Stimulated activated naive CD8-positive, alpha-beta T cell treated with anti-CD3 and anti-CD28 coated beads, Interleukin-15, Interleukin-2, amounts not matched to agents 100 ng/mL and 50 ng/mL, for 24 hours (primary cell): ENCODE results near the gene FAM193A.

ENCODE experiments used
- H3K27ac Mint-ChIP-seq: one replicate; pipeline ENCODE4 v1.8.0; 2021; ENCODE audit warnings: mild to moderate bottlenecking, mixed read lengths
- H3K27me3 Mint-ChIP-seq: one replicate; pipeline ENCODE4 v1.8.0; 2021; ENCODE audit warnings: mixed read lengths
- H3K36me3 Mint-ChIP-seq: one replicate; pipeline ENCODE4 v1.8.0; 2021; ENCODE audit warnings: low read depth, mixed read lengths
- H3K4me1 Mint-ChIP-seq: one replicate; pipeline ENCODE4 v1.8.0; 2021; ENCODE audit warnings: low read depth, mixed read lengths
- H3K4me3 Mint-ChIP-seq: one replicate; pipeline ENCODE4 v1.8.0; 2021; ENCODE audit warnings: mild to moderate bottlenecking, mixed read lengths
- H3K9me3 Mint-ChIP-seq: one replicate; pipeline ENCODE4 v1.8.0; 2021; ENCODE audit warnings: mixed read lengths

Gene FAM193A

DNA sequence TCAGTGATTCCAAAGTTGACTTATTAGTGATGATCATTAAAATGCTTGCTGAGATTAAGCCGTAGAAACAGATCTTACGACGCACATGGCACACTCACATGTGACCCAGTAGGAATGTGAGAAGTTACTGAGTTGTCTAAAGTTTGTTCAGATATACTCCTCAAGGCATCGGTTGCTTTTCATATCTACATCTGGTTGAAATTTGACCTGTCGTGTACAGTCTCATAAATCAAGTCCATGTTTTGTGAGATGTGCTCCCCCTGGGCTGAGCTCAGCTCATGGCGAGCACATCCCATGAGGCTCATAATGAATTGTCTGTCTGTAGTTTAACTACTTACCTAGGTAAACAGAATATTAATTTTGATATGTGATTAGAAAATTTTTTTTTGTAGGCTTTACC is 152.7 kb downstream of the FAM193A start:
- H3K36me3 Mint-ChIP-seq = peaks cover 64% of the 10 kb centered on the region
- peaks cover 48% of the 10 kb centered on the region for H3K4me1 Mint-ChIP-seq
- no peaks in the 10 kb centered on the region for H3K9me3 Mint-ChIP-seq
- H3K4me3 Mint-ChIP-seq = no peak overlapping the region
- H3K27me3 Mint-ChIP-seq = no peaks in the 10 kb centered on the region
- H3K27ac Mint-ChIP-seq = peak overlapping the region; percentile 26

DNA sequence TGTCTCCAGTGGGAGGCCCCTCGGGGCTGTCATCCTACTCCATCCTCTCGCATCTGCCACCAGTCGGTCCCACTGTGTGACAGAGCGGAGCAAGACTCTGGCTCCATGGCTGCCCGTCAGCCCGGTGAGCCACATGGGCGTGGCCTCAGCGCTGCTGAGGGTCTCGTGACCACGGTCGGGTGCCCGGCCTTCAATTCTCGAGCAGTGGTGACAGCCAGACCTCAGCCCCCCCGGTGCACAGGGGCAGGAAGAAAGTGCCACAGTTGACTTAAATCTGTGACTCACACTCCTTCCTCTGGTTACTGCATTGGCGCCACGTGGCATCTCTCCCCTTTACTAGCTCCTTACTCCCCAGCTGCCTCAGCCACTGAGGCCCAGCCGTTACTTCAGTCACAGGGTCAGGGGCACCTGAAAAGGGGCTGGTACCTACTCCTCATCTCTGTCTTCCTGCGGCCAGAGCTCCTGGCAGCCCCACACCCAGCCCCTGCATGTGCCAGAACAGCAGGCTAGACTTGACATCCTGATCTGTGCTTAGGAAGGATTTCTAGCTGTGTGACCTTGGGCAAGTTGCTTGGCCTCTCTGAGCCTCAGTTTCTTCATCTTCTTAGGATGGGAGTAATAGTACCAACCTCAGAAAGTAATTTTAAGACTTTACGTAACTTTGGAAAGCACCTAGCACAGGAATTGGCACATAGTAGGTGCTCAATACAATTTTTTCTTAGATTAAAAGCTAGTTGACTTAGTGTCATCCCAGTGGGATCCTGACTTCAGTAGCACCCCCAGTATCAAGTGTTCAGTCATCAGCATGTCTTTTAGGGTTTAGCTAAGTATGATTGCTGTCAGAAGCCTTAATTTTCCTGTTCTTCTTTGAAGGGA is 153.6 kb downstream of the FAM193A start:
- H3K36me3 Mint-ChIP-seq = peaks cover 65% of the 10 kb centered on the region

DNA sequence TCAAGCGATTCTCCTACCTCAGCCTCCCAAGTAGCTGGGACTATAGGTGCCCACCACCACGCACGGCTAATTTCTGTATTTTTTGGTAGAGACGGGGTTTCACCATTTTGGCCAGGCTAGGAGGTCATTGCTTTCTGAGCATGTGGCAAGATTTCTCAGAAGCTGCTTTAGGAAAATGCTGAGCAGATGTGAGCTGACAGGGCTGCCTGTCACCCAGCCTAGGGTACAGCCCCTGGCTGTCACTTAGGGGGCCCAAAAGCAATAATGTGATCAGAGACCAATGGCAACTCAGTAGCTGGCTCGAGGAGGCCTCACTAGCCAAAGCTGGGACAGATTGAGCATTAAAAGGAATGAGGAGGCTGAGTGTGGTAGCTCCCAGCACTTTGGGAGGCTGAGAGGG is 154.9 kb downstream of the FAM193A start:
- Mint-ChIP-seq H3K36me3 (peaks cover 71% of the 10 kb centered on the region), H3K4me1 (peaks cover 48% of the 10 kb centered on the region), H3K27me3 (no peaks in the 10 kb centered on the region), H3K4me3 (peak overlapping the region; percentile 44), H3K27ac (peak overlapping the region; percentile 95), H3K9me3 (no peaks in the 10 kb centered on the region)

More for the DNA sequence above, 153.6 kb downstream of the FAM193A start:
- Mint-ChIP-seq H3K27me3 (no peaks in the 10 kb centered on the region), H3K27ac (peak overlapping the region; percentile 95), H3K4me1 (peaks cover 48% of the 10 kb centered on the region), H3K4me3 (peak overlapping the region; percentile 8), H3K9me3 (no peaks in the 10 kb centered on the region)

DNA sequence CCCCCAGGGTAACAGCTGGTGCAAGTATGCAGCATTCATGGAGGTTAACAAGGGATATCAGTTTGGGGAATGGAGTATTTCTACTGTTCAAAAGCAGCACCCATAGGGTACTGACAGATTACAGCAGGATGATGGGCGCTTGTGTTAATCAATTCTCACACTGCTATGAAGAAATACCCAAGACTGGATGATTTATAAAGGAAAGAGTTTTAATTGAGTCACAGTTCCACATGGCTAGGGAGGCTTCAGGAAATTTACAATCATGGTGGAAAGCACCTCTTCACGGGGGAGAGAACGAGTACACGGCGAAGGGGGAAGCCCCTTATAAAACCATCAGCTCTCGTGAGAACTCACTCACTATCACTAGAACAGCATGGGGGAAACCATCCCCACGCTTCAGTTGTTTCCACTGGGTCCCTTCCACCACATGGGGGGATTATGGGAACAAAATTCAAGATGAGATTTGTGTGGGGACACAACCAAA is 155.5 kb downstream of the FAM193A start:
- Mint-ChIP-seq H3K36me3 (peaks cover 78% of the 10 kb centered on the region), H3K27ac (peak overlapping the region; percentile 95)

DNA sequence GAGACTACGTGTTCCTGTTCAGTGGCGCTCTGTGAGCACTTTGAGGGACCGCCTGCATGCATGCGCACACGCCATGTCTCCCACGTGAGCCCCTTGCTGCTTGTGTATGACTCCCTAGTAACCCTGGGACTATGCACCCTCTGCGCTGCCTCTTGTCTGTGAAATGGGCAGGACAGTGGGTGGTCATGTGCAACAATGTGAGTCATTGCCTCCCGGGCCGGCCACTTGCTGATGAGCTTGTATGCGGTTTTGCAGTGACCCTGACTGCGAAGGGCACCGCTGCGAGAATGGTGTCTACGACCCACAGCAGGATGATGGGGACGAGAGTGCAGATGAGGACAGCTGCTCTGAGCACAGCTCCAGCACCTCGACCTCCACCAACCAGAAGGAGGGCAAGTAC is 158.2 kb downstream of the FAM193A start:
- H3K27me3 Mint-ChIP-seq = no peaks in the 10 kb centered on the region
- H3K4me3 Mint-ChIP-seq = no peak overlapping the region
- no peaks in the 10 kb centered on the region for H3K9me3 Mint-ChIP-seq
- H3K36me3 Mint-ChIP-seq = peaks cover 84% of the 10 kb centered on the region
- H3K4me1 Mint-ChIP-seq = peaks cover 55% of the 10 kb centered on the region
- H3K27ac Mint-ChIP-seq = no peak overlapping the region

More for the DNA sequence above, 155.5 kb downstream of the FAM193A start:
- Mint-ChIP-seq H3K4me3 (peak overlapping the region; percentile 44), H3K4me1 (peaks cover 54% of the 10 kb centered on the region), H3K9me3 (no peaks in the 10 kb centered on the region), H3K27me3 (no peaks in the 10 kb centered on the region)

DNA sequence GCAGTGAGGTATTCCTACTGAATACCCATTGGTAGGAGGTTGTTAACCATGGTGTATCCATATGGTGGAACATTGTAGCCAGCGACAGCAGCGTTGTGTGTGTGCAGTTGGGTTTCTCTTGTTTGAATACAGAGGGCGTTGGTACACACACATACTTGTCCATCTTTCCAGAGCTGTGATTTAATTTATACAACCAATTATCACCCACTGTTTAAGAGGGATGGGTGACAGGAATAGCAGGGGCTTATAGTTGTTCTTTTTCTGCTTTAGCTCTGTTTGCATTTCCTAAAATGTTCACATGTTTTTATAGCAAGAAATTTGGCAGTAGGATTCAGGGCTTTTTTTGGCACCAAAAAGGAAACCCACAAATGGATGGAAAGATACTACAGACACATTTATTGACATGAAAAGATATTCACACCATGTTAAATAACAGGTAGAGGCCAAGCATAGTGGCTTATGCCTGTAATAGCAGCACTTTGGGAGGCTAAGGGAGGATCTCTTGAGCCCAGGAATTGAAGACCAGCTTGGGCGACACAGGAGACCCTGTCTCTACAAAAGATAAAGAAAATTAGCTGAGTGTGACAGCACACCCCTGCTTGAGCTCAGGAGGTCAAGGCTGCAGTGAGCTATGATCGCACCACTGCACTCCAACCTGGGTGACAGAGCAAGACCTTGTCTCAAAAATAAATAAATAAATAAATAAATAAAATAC is 159.1 kb downstream of the FAM193A start:
- Mint-ChIP-seq H3K27me3 (no peaks in the 10 kb centered on the region), H3K27ac (no peak overlapping the region), H3K4me1 (peaks cover 47% of the 10 kb centered on the region), H3K9me3 (no peaks in the 10 kb centered on the region), H3K4me3 (no peak overlapping the region), H3K36me3 (peaks cover 85% of the 10 kb centered on the region)

DNA sequence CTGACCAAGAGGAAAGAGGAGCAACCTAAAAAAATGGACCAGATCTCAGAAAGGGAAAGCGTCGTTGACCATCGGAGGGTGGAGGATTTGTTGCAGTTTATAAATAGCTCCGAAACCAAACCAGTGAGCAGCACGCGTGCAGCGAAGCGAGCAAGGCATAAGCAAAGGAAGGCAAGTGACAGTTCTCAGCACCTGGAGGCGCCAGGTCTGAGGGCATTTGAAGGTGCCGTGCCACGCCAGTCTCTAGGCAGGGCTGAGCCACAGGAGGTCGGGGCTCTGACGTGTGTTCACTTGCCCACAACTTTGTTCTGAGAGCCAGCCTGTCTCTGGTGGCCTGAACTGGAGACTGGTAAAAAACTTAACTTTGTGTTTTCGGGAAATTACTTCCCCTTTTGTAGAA is 160.0 kb downstream of the FAM193A start:
- Mint-ChIP-seq H3K4me3 (no peak overlapping the region), H3K9me3 (no peaks in the 10 kb centered on the region), H3K36me3 (peaks cover 84% of the 10 kb centered on the region), H3K27ac (peak overlapping the region; percentile 81), H3K4me1 (peaks cover 38% of the 10 kb centered on the region), H3K27me3 (no peaks in the 10 kb centered on the region)

DNA sequence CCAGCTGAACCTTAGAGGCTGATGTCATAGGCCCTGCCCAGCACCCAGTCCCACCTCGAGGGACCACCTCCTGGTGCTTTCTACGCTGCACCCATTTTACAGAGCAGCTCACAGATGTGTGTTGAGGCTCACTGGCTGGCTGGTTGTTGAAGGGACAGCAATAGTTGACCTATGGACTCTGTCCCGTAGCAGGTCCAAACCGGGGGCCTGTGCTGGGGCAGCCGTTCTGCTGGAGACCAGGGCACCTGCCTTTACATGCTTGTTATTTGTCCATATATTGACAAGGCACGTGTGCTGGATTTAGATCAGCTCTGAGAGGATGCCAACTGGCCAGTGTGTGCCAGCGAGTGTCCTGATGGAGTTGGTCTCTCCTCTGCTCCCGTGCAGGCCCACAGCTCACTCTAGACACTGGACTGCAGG is 161.6 kb downstream of the FAM193A start:
- Mint-ChIP-seq H3K27ac (peak overlapping the region; percentile 70), H3K27me3 (no peaks in the 10 kb centered on the region), H3K9me3 (no peaks in the 10 kb centered on the region), H3K4me1 (peaks cover 24% of the 10 kb centered on the region), H3K4me3 (peak overlapping the region; percentile 23), H3K36me3 (peaks cover 86% of the 10 kb centered on the region)

DNA sequence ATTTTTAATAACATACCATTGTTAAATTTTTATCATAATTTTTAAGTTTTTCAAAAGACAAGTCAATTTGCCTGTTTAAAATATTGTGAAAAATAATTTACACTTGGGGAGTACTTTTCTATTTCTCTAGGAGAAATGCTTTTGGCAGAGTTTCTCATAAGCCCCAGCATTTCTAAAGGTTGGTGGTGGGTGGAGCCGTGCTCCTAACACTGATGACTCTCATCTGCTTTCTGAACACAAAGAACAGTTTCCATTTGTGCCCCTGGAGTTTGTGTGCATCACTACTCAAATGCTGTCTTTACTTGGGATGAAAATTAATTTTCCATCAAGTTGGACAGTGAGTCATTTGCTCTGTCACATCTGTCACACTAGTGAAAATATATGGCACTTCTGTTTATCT is 162.1 kb downstream of the FAM193A start:
- peak overlapping the region; percentile 61 for H3K27ac Mint-ChIP-seq
- no peaks in the 10 kb centered on the region for H3K9me3 Mint-ChIP-seq
- peaks cover 83% of the 10 kb centered on the region for H3K36me3 Mint-ChIP-seq
- no peaks in the 10 kb centered on the region for H3K27me3 Mint-ChIP-seq
- no peak overlapping the region for H3K4me3 Mint-ChIP-seq
- peaks cover 24% of the 10 kb centered on the region for H3K4me1 Mint-ChIP-seq

DNA sequence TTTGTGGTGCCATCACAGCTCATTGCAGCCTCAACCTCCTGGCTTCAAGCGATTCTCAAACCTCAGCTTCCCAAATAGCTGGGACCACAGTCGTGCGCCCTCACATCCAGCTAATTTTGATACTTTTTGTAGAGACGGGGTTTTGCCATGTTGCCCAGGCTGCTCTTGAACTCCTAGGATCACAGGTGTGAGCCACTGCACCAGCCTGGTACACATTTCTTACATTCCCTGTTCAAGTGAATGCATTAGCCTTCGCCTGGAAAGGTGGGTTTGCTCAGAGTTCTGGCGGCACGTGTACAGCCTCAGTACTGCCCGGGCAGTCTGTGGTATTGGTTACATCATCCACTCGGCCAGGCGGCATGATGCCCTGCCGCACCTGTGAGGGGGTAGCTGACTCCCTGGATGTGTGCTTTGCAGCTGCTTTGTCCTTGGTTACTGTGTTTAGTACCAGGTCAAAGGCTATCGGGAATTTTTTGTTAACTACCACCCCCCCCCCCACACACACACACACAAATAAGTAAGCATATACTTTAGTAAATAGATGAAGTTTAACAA is 162.6 kb downstream of the FAM193A start:
- Mint-ChIP-seq H3K27me3 (no peaks in the 10 kb centered on the region), H3K9me3 (no peaks in the 10 kb centered on the region), H3K4me3 (no peak overlapping the region), H3K27ac (peak overlapping the region; percentile 61), H3K4me1 (peaks cover 24% of the 10 kb centered on the region), H3K36me3 (peaks cover 78% of the 10 kb centered on the region)

DNA sequence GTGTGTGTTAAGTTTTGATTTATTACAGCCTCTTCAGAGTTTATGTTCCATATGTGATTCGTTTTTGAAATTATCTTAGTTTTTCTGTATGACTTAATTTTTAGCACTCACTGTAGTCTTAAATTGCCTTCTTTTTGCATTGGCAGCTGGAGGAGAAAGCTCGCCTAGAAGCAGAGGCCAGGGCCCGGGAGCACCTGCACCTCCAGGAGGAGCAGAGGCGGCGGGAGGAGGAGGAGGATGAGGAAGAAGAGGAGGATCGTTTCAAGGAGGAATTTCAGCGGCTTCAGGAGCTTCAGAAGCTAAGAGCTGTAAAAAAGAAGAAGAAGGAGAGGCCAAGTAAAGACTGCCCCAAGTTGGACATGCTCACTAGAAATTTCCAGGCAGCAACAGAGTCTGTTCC is 163.1 kb downstream of the FAM193A start:
- Mint-ChIP-seq H3K4me3 (no peak overlapping the region), H3K27ac (no peak overlapping the region), H3K27me3 (no peaks in the 10 kb centered on the region), H3K4me1 (peaks cover 24% of the 10 kb centered on the region), H3K9me3 (no peaks in the 10 kb centered on the region), H3K36me3 (peaks cover 73% of the 10 kb centered on the region)

DNA sequence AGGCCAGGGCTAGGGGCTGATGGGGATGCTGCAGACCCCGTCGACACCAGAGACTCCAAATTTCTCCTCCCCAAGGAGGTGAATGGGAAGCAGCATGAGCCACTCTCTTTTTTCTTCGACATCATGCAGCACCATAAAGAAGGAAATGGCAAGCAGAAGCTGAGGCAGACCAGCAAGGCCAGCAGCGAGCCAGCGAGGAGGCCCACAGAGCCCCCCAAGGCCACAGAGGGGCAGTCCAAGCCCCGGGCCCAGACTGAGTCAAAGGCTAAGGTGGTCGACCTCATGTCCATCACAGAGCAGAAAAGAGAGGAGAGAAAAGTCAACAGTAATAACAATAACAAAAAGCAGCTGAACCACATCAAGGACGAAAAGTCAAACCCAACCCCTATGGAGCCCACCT is 163.6 kb downstream of the FAM193A start:
- H3K27ac Mint-ChIP-seq = peak overlapping the region; percentile 66
- H3K9me3 Mint-ChIP-seq = no peaks in the 10 kb centered on the region
- no peak overlapping the region for H3K4me3 Mint-ChIP-seq
- H3K36me3 Mint-ChIP-seq = peaks cover 69% of the 10 kb centered on the region
- no peaks in the 10 kb centered on the region for H3K27me3 Mint-ChIP-seq
- H3K4me1 Mint-ChIP-seq = peaks cover 24% of the 10 kb centered on the region

DNA sequence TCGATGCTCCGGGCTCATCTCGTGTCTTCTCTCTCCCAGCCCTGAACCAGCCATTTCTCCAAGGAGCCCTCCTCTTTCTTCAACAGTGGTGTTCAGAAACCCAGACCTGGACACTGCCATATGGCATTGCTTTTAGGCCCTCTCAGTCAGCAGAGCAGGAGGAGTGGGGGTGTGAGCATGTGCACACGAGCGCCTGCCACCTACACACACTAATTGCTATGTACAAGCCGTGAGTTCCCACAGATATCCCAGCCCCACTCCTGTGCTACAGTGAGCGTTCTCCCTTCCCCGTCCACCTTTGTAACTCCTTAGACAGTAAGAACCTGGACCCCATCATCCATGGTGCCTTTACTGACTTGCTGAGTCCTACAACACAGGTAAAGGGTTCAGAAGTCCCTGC is 165.9 kb downstream of the FAM193A start:
- Mint-ChIP-seq H3K36me3 (peaks cover 58% of the 10 kb centered on the region), H3K27me3 (no peaks in the 10 kb centered on the region), H3K9me3 (no peaks in the 10 kb centered on the region), H3K4me3 (no peak overlapping the region), H3K4me1 (peaks cover 10% of the 10 kb centered on the region), H3K27ac (no peak overlapping the region)

DNA sequence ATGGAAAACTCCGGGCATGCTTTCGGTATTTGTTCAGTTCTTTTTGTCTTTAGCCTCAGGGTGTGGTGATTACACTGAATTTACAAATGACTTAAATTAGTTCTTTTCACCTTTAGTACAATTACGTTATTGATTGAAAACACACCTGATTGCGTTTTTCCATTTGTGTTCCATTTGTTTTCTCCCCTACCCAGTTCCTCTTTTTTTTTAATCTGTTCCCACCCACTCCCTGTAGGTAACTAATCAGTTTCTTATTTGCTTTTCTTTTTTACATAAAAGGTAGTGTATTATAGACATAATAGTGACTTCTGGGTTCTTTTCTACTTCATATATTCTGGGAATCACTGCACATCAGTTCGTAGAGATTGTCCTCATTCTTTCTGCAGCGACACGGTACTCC is 166.3 kb downstream of the FAM193A start:
- Mint-ChIP-seq H3K27ac (no peak overlapping the region), H3K9me3 (no peaks in the 10 kb centered on the region), H3K36me3 (peaks cover 57% of the 10 kb centered on the region), H3K4me1 (peaks cover 10% of the 10 kb centered on the region), H3K27me3 (no peaks in the 10 kb centered on the region), H3K4me3 (no peak overlapping the region)

DNA sequence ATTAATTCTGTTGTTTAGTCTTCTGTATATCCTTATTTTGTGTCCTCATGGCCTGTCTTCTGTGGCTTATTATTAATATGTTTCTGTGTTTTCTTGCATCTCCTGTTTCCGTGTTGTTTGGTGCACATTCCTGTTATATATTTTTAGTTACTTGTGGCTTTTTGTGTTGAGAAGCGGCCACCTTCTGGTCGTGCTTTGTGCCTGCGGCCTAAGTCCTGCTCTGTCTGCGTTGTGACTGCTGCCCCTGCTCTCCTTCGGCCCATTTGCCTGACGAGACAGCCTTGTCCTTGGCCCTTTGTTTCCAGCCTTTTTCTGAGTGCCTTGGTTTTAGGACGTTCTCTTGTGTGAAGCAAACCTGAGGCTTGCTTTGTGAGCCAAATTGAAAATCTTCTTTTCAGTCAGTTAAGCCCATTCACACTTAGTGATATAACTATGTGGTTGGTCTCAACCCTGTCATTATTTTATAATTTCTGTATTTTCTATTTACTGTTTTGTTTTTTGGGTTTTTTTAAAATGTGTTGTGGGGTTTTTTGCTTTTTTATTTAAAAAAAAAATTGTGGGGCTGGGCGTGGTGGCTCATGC is 175.9 kb downstream of the FAM193A start:
- Mint-ChIP-seq H3K27me3 (no peaks in the 10 kb centered on the region), H3K27ac (no peak overlapping the region), H3K4me1 (peaks cover 23% of the 10 kb centered on the region), H3K9me3 (no peaks in the 10 kb centered on the region), H3K4me3 (no peak overlapping the region), H3K36me3 (peaks cover 35% of the 10 kb centered on the region)
